SU-DHL-6 (cell line): ENCODE data around the gene HIVEP3.

Source experiments
- H2AFZ ChIP-seq: fragments of 200-600 bp; sonication (generic); 2 replicates; pipeline ENCODE4 v1.6.1; 2014; ENCODE audit warnings: low read depth, mild to moderate bottlenecking, moderate library complexity, mixed read lengths, antibody characterized with exemption, low read length; ENCODE audit not compliant: severe bottlenecking
- H3F3A ChIP-seq: fragments of 200-600 bp; shearing (Covaris generic); 2 replicates; pipeline ENCODE4 v1.6.0; 2016; ENCODE audit warnings: antibody characterized with exemption, mild to moderate bottlenecking; ENCODE audit not compliant: insufficient read depth
- H3K27ac ChIP-seq: fragments of 200-600 bp; sonication (generic); 2 replicates; pipeline ENCODE4 v1.5.1; 2016; ENCODE audit warnings: low read depth, mild to moderate bottlenecking, low read length, moderate library complexity, mixed read lengths
- H3K27me3 ChIP-seq: fragments of 200-600 bp; sonication (generic), shearing (Covaris generic); 2 replicates; pipeline ENCODE4 v1.6.0; 2014; ENCODE audit warnings: mild to moderate bottlenecking, low read length
- H3K36me3 ChIP-seq: fragments of 200-600 bp; sonication (generic); 2 replicates; pipeline ENCODE4 v1.6.1; 2014; ENCODE audit warnings: mild to moderate bottlenecking, low read length, mixed read lengths
- H3K4me2 ChIP-seq: fragments of 300-600, 200-600 bp; shearing (Covaris generic), sonication (generic); 2 replicates; pipeline ENCODE4 v1.6.0; 2014; ENCODE audit warnings: low read length, low read depth, mild to moderate bottlenecking; ENCODE audit not compliant: poor library complexity, severe bottlenecking
- H3K4me3 ChIP-seq: fragments of 200-600 bp; sonication (generic); 2 replicates; pipeline ENCODE4 v1.5.1; 2014; ENCODE audit warnings: antibody characterized with exemption, low read length, mild to moderate bottlenecking, mixed read lengths; ENCODE audit not compliant: insufficient read depth, poor library complexity, severe bottlenecking
- H3K79me2 ChIP-seq: fragments of 200-600 bp; sonication (generic); 2 replicates; pipeline ENCODE4 v1.6.1; 2014; ENCODE audit warnings: mild to moderate bottlenecking, low read length, moderate library complexity; ENCODE audit not compliant: insufficient read depth
- H3K9ac ChIP-seq: fragments of 200-600 bp; sonication (generic); 2 replicates; pipeline ENCODE4 v1.7.0; 2014; ENCODE audit warnings: mild to moderate bottlenecking, low read length
- H3K9me2 ChIP-seq: fragments of 200-600 bp; sonication (generic); replicated peaks from 2 replicates; pipeline ENCODE4 v1.6.1; 2014; ENCODE audit warnings: low read length; ENCODE audit not compliant: insufficient read depth
- H3K9me3 ChIP-seq: fragments of 200-600 bp; sonication (generic); 2 replicates; pipeline ENCODE4 v1.6.1; 2014; ENCODE audit warnings: low read length, mixed read lengths; ENCODE audit not compliant: insufficient read depth
- H4K20me1 ChIP-seq: fragments of 200-600 bp; sonication (generic); 2 replicates; pipeline ENCODE4 v1.6.1; 2014; ENCODE audit warnings: low read depth, mild to moderate bottlenecking, antibody characterized with exemption, low read length, moderate library complexity, mixed read lengths
- CTCF ChIP-seq: fragments of 200-600 bp; sonication (generic); IDR thresholded peaks from one replicate; pipeline ENCODE4 v1.5.1; 2017; ENCODE audit warnings: antibody characterized with exemption, mild to moderate bottlenecking, low read length, moderate library complexity; ENCODE audit not compliant: insufficient read depth, poor library complexity, severe bottlenecking
- EZH2phosphoT487 ChIP-seq: fragments of 200-600 bp; sonication (generic), shearing (Covaris generic); conservative IDR thresholded peaks from 2 replicates; pipeline ENCODE4 v1.6.1; 2018; ENCODE audit warnings: mild to moderate bottlenecking, antibody characterized with exemption, low read length, moderate library complexity, mixed read lengths

The HIVEP3 gene

DNA sequence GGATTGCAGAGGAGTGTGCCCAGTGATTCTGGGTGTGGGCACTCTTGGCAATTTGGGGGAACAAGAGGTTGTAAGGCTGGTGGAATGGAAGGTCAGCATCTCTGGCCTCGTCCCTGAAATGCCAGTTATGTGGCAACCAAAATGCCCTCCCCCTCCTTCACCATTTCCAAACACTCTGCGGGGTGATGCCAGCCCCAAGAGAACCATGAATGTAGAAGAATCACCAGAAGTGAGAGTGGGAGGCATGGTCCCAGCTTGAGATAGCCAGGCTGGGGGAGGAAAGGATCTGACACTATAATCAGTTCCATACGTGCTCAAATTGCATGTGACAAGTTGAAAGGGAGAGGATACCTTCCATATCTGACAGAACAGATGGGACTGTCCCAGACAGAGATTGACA lies 345.5 kb downstream of the HIVEP3 start:
- H3K9me2 ChIP-seq = no peaks in the 10 kb centered on the region
- no peak overlapping the region for H3K9ac ChIP-seq
- H3K36me3 ChIP-seq = no peaks in the 10 kb centered on the region
- H3K79me2 ChIP-seq = no peaks in the 10 kb centered on the region
- H2AFZ ChIP-seq = no peak overlapping the region
- no peak overlapping the region for H3K4me2 ChIP-seq
- H4K20me1 ChIP-seq = no peaks in the 10 kb centered on the region
- H3K4me3 ChIP-seq = no peak overlapping the region
- H3F3A ChIP-seq = peaks cover 4% of the 10 kb centered on the region; the same call in 1 of the 2 replicates
- H3K27me3 ChIP-seq = no peaks in the 10 kb centered on the region
- TF ChIP-seq EZH2phosphoT487 (no peak), CTCF (no peak)
- no peaks in the 10 kb centered on the region for H3K9me3 ChIP-seq
- H3K27ac ChIP-seq = no peak overlapping the region

DNA sequence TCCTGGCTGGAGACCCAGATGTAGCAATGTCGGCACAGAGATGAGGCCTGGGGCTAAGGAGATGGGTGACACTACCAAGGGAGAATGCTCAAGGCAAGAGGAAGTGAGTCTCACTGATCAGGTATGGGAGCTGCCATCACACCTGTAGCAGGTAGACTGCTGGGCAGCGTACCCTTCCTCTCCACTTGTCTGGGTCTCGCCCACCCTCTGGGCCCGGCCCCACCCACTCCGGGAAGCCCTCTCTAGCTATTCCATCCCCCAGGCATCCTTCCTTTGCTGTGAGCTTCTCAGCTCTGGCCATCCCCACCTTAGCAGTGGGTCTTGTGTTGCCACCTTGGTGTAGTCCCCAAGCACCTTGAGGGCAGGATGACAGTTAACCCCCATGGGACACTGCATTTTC lies 346.5 kb downstream of the HIVEP3 start:
- H3K27me3 ChIP-seq = no peaks in the 10 kb centered on the region
- H3K9me3 ChIP-seq = no peaks in the 10 kb centered on the region
- H3F3A ChIP-seq = no peaks in the 10 kb centered on the region
- H3K9me2 ChIP-seq = no peaks in the 10 kb centered on the region
- H3K79me2 ChIP-seq = no peaks in the 10 kb centered on the region
- H3K27ac ChIP-seq = no peak overlapping the region
- TF ChIP-seq EZH2phosphoT487 (no peak), CTCF (no peak)
- no peaks in the 10 kb centered on the region for H4K20me1 ChIP-seq
- no peak overlapping the region for H3K9ac ChIP-seq
- no peaks in the 10 kb centered on the region for H3K36me3 ChIP-seq
- H3K4me3 ChIP-seq = no peak overlapping the region
- H3K4me2 ChIP-seq = no peak overlapping the region
- no peak overlapping the region for H2AFZ ChIP-seq

GRCh38 chr1:41571041-41571440 lies 347.7 kb downstream of the HIVEP3 start:
- no peaks in the 10 kb centered on the region for H3F3A ChIP-seq
- no peaks in the 10 kb centered on the region for H3K27me3 ChIP-seq
- no peak overlapping the region for H2AFZ ChIP-seq
- no peak overlapping the region for H3K9ac ChIP-seq
- no peak overlapping the region for H3K4me2 ChIP-seq
- H4K20me1 ChIP-seq = no peaks in the 10 kb centered on the region
- no peaks in the 10 kb centered on the region for H3K9me2 ChIP-seq
- H3K27ac ChIP-seq = no peak overlapping the region
- H3K79me2 ChIP-seq = no peaks in the 10 kb centered on the region
- no peaks in the 10 kb centered on the region for H3K36me3 ChIP-seq
- TF ChIP-seq EZH2phosphoT487 = no peak
- no peak for TF ChIP-seq CTCF
- H3K4me3 ChIP-seq = no peak overlapping the region
- no peaks in the 10 kb centered on the region for H3K9me3 ChIP-seq
